ENCODE data around the gene PPP1R3D.

The PPP1R3D gene

DNA sequence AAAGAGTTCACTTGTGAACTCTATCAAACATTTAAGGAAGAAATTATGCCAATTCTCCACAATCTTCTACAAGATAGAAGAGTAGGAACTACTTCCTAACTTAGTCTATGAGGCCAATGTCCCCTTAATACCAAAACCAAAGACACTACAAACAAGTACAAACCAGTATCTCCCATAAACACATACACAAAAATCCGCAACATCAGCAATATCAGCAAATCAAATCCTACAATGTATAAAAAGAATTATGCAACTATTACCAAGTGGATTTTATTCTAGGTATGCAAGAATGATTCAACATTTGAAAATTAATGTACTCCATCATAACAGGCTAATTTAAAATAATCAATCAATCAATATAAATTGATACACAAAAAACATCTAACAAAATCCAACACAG is 52.1 kb downstream of the PPP1R3D start:
- no peak for TF ChIP-seq CSDC2 (CRISPR knock-in tag; IDR thresholded peaks at IDR 0.05)
- TF ChIP-seq TSHZ2 (CRISPR knock-in tag; IDR thresholded peaks at IDR 0.05) = no peak
- TF ChIP-seq, protein P1, sequence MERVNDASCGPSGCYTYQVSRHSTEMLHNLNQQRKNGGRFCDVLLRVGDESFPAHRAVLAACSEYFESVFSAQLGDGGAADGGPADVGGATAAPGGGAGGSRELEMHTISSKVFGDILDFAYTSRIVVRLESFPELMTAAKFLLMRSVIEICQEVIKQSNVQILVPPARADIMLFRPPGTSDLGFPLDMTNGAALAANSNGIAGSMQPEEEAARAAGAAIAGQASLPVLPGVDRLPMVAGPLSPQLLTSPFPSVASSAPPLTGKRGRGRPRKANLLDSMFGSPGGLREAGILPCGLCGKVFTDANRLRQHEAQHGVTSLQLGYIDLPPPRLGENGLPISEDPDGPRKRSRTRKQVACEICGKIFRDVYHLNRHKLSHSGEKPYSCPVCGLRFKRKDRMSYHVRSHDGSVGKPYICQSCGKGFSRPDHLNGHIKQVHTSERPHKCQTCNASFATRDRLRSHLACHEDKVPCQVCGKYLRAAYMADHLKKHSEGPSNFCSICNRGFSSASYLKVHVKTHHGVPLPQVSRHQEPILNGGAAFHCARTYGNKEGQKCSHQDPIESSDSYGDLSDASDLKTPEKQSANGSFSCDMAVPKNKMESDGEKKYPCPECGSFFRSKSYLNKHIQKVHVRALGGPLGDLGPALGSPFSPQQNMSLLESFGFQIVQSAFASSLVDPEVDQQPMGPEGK (CRISPR knock-in tag; IDR thresholded peaks at IDR 0.05; ENCODE audit: borderline replicate concordance) = no peak
- no peak for TF ChIP-seq TCF4 (CRISPR knock-in tag; IDR thresholded peaks at IDR 0.05; ENCODE audit: borderline replicate concordance)
- TF ChIP-seq CREB5 (CRISPR knock-in tag; IDR thresholded peaks at IDR 0.05; ENCODE audit: low read depth) = no peak
- TF ChIP-seq ZNF565 (CRISPR knock-in tag; conservative IDR thresholded peaks at IDR 0.05; ENCODE audit: low read depth) = no peak
- TF ChIP-seq ZNF8 (CRISPR knock-in tag; IDR thresholded peaks at IDR 0.05) = no peak
- TF ChIP-seq RARB (CRISPR knock-in tag; IDR thresholded peaks at IDR 0.05) = no peak
- no peak for ATAC-seq
